NCI-H524 (cell line): ENCODE results near the gene ZBTB16.
A peak's percentile ranks its signal among the peaks of the same experiment; 100 is the strongest.
"Not testable (repeated sequence)": the region's sequence is repeated elsewhere in the genome, so short reads cannot be mapped to it uniquely, and the experiment has no call there.

ENCODE experiments used
- DNase-seq, 2 experiments: peaks; one replicate each; lab custom pipeline; 2025; lab: John Stamatoyannopoulos, UW

The ZBTB16 gene

GRCh38 chr11:114044042-114044871, 15.3 kb upstream of the ZBTB16 start:
- DNase-seq = no peak

- DNase-seq = no peak
These were observed 12.2 kb upstream of the ZBTB16 start for GRCh38 chr11:114047327-114047726.

GRCh38 chr11:114049050-114049449, 10.5 kb upstream of the ZBTB16 start:
- no peak for DNase-seq

- DNase-seq = not testable (repeated sequence)
These were observed 9.7 kb upstream of the ZBTB16 start for GRCh38 chr11:114049766-114050165.

- no peak for DNase-seq
These were observed 9.1 kb upstream of the ZBTB16 start for GRCh38 chr11:114050258-114050927.

GRCh38 chr11:114051558-114051957, 8.0 kb upstream of the ZBTB16 start:
- no peak for DNase-seq

- no peak for DNase-seq
These were observed 7.4 kb upstream of the ZBTB16 start for GRCh38 chr11:114052160-114052559.

GRCh38 chr11:114053406-114053805, 6.1 kb upstream of the ZBTB16 start:
- no peak for DNase-seq

- no peak for DNase-seq
These were observed 4.7 kb upstream of the ZBTB16 start for GRCh38 chr11:114054806-114055205.

GRCh38 chr11:114056409-114056808, 3.1 kb upstream of the ZBTB16 start:
- DNase-seq = no peak

- no peak for DNase-seq
These were observed 2.4 kb upstream of the ZBTB16 start for GRCh38 chr11:114057147-114057546.

- DNase-seq = peak in 1 of 2 experiments; percentile 2
These were observed 1.9 kb upstream of the ZBTB16 start for GRCh38 chr11:114057605-114058004.

- no peak for DNase-seq
These were observed 1.3 kb upstream of the ZBTB16 start for GRCh38 chr11:114058026-114058706.

GRCh38 chr11:114058871-114059277, 637 bp upstream of the ZBTB16 start:
- peak in 1 of 2 experiments; percentile 29 for DNase-seq

- DNase-seq = peak in 1 of 2 experiments; percentile 18
These were observed 477 bp downstream of the ZBTB16 start for GRCh38 chr11:114059984-114060391.

GRCh38 chr11:114060392-114061047, 1.0 kb downstream of the ZBTB16 start:
- DNase-seq = peak in 1 of 2 experiments; percentile 28

GRCh38 chr11:114061048-114061680, 1.7 kb downstream of the ZBTB16 start:
- DNase-seq = peak in 1 of 2 experiments; percentile 27

- no peak for DNase-seq
These were observed 2.2 kb downstream of the ZBTB16 start for GRCh38 chr11:114061681-114062049.

GRCh38 chr11:114062272-114062671, 2.8 kb downstream of the ZBTB16 start:
- DNase-seq = no peak

GRCh38 chr11:114063149-114063828, 3.8 kb downstream of the ZBTB16 start:
- DNase-seq = no peak

- DNase-seq = no peak
These were observed 4.3 kb downstream of the ZBTB16 start for GRCh38 chr11:114063829-114064201.
